ENCODE measurements around the gene ANAPC13.

GRCh38 chr3:134511500-134511899 lies 25.7 kb upstream of the ANAPC13 start:
- no peak for TF ChIP-seq CTCF (IDR thresholded peaks at IDR 0.05)
- TF ChIP-seq POLR2A (IDR thresholded peaks at IDR 0.05): no peak
